ENCODE results near the gene MYBBP1A.

DNA sequence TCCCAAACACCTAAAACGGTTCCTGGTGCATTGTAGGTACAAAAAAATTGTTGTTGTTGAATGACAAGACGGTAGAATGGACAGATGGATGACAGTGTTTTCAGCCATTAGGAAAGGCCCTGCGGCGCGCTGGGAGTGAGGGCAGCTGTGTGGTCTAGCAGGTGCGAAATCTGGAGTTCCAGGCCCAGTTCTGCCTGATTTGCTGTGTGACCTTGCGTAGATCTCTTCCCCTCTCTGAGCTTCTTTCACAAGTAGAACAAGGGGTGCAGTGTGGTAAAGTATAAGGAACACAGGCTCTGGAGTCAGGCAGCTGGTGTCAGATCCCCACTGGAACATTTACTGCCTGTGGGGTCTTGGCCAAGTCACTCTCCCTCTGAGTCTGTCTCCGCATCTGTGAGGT, 31.2 kb downstream of the MYBBP1A start:
- TF ChIP-seq CTCF (conservative IDR thresholded peaks at IDR 0.05; ENCODE audit: low read depth, low read length) (no peak), RFX5 (IDR thresholded peaks at IDR 0.05; ENCODE audit: low read depth, low read length) (no peak), RCOR1 (IDR thresholded peaks at IDR 0.05; ENCODE audit: insufficient replicate concordance, low read length) (no peak), POLR2A (IDR thresholded peaks at IDR 0.05; ENCODE audit: low read depth, low read length) (no peak), MXI1 (IDR thresholded peaks at IDR 0.05; ENCODE audit: borderline replicate concordance, low read depth, low read length) (no peak), NFE2L2 (IDR thresholded peaks at IDR 0.05; ENCODE audit: low read depth, low read length) (no peak)
